Measurements from ENCODE around the gene CPM.

The CPM gene

GRCh38 chr12:68959891-68960464 lies 27.0 kb upstream of the CPM start:
- H3K27me3 ChIP-seq (replicated peaks; ENCODE audit: insufficient read depth, low read length), result no peaks in the 10 kb centered on the region
- no peaks in the 10 kb centered on the region for H3K79me2 ChIP-seq (ENCODE audit: low read length)
- H2AFZ ChIP-seq (ENCODE audit: low read length), result no peak overlapping the region
- H3K27ac ChIP-seq (ENCODE audit: low read length), result no peak overlapping the region
- TF ChIP-seq EZH2phosphoT487 (IDR thresholded peaks at IDR 0.05; ENCODE audit: low read length) (no peak), EZH2 (optimal IDR thresholded peaks at IDR 0.05; ENCODE audit: low read depth, low read length) (no peak), CTCF (IDR thresholded peaks at IDR 0.05; ENCODE audit: low read length) (no peak)
- no peak for DNase-seq
- no peak overlapping the region for H3K4me3 ChIP-seq (ENCODE audit: low read length)
- H3K9ac ChIP-seq (ENCODE audit: low read length), result no peak overlapping the region
- H3F3A ChIP-seq (ENCODE audit: insufficient read depth, low read length), result no peaks in the 10 kb centered on the region
- no peaks in the 10 kb centered on the region for H3K36me3 ChIP-seq (replicated peaks; ENCODE audit: insufficient read depth, low read length)
- no peaks in the 10 kb centered on the region for H3K4me1 ChIP-seq (ENCODE audit: low read length)
- no peaks in the 10 kb centered on the region for H4K20me1 ChIP-seq (ENCODE audit: insufficient read depth, low read length)
- H3K9me2 ChIP-seq (replicated peaks; ENCODE audit: insufficient read depth, low read length), result no peaks in the 10 kb centered on the region
- no peaks in the 10 kb centered on the region for H3K9me3 ChIP-seq (replicated peaks; ENCODE audit: insufficient read depth, low read length)
- H3K4me2 ChIP-seq (ENCODE audit: low read depth, low read length), result no peak overlapping the region

- Histone ChIP-seq H4K20me1 (ENCODE audit: insufficient read depth, low read length) (no peaks in the 10 kb centered on the region), H3K9me2 (replicated peaks; ENCODE audit: insufficient read depth, low read length) (no peaks in the 10 kb centered on the region), H3K4me2 (ENCODE audit: low read depth, low read length) (no peak overlapping the region), H3F3A (ENCODE audit: insufficient read depth, low read length) (no peaks in the 10 kb centered on the region), H3K27me3 (replicated peaks; ENCODE audit: insufficient read depth, low read length) (no peaks in the 10 kb centered on the region), H3K9me3 (replicated peaks; ENCODE audit: insufficient read depth, low read length) (no peaks in the 10 kb centered on the region), H2AFZ (ENCODE audit: low read length) (no peak overlapping the region), H3K36me3 (replicated peaks; ENCODE audit: insufficient read depth, low read length) (no peaks in the 10 kb centered on the region), H3K9ac (ENCODE audit: low read length) (no peak overlapping the region), H3K4me1 (ENCODE audit: low read length) (no peaks in the 10 kb centered on the region), H3K4me3 (ENCODE audit: low read length) (no peak overlapping the region), H3K27ac (ENCODE audit: low read length) (no peak overlapping the region), H3K79me2 (ENCODE audit: low read length) (no peaks in the 10 kb centered on the region)
- DNase-seq, result no peak
- TF ChIP-seq EZH2phosphoT487 (IDR thresholded peaks at IDR 0.05; ENCODE audit: low read length) (no peak), CTCF (IDR thresholded peaks at IDR 0.05; ENCODE audit: low read length) (no peak), EZH2 (optimal IDR thresholded peaks at IDR 0.05; ENCODE audit: low read depth, low read length) (no peak)
Observed at GRCh38 chr12:68959143-68959858, 26.3 kb upstream of the CPM start.

GRCh38 chr12:68958322-68958721 lies 25.4 kb upstream of the CPM start:
- no peak overlapping the region for H3K4me2 ChIP-seq (ENCODE audit: low read depth, low read length)
- no peaks in the 10 kb centered on the region for H3K9me3 ChIP-seq (replicated peaks; ENCODE audit: insufficient read depth, low read length)
- no peak overlapping the region for H3K27ac ChIP-seq (ENCODE audit: low read length)
- H3K9ac ChIP-seq (ENCODE audit: low read length), result no peak overlapping the region
- H3F3A ChIP-seq (ENCODE audit: insufficient read depth, low read length), result no peaks in the 10 kb centered on the region
- no peaks in the 10 kb centered on the region for H3K27me3 ChIP-seq (replicated peaks; ENCODE audit: insufficient read depth, low read length)
- no peak overlapping the region for H3K4me3 ChIP-seq (ENCODE audit: low read length)
- H3K36me3 ChIP-seq (replicated peaks; ENCODE audit: insufficient read depth, low read length), result no peaks in the 10 kb centered on the region
- H3K4me1 ChIP-seq (ENCODE audit: low read length), result no peaks in the 10 kb centered on the region
- no peaks in the 10 kb centered on the region for H3K9me2 ChIP-seq (replicated peaks; ENCODE audit: insufficient read depth, low read length)
- no peak for DNase-seq
- TF ChIP-seq EZH2 (optimal IDR thresholded peaks at IDR 0.05; ENCODE audit: low read depth, low read length) (no peak), CTCF (IDR thresholded peaks at IDR 0.05; ENCODE audit: low read length) (no peak), EZH2phosphoT487 (IDR thresholded peaks at IDR 0.05; ENCODE audit: low read length) (no peak)
- no peaks in the 10 kb centered on the region for H4K20me1 ChIP-seq (ENCODE audit: insufficient read depth, low read length)
- H3K79me2 ChIP-seq (ENCODE audit: low read length), result no peaks in the 10 kb centered on the region
- no peak overlapping the region for H2AFZ ChIP-seq (ENCODE audit: low read length)

Data from MM.1S (cell line).